LNCaP clone FGC (cell line): ENCODE data around the gene SYVN1.
A peak's percentile ranks its signal among the peaks of the same experiment; 100 is the strongest.
"Not testable (repeated sequence)": the region's sequence is repeated elsewhere in the genome, so short reads cannot be mapped to it uniquely, and the experiment has no call there.

Experiments
- DNase-seq: peaks from one replicate; pipeline ENCODE4 v3.0.0-alpha.2; 2011; ENCODE audit warnings: low read depth
- H3K4me3 ChIP-seq: 2 replicates; pipeline ENCODE4 v1.5.1; 2011; ENCODE audit warnings: mild to moderate bottlenecking, low read depth, low read length, control low read depth
- TF ChIP-seq, protein P1 (sequence below): IDR thresholded peaks from 2 replicates; pipeline ENCODE4 v1.5.1; 2012; ENCODE audit warnings: mild to moderate bottlenecking; ENCODE audit not compliant: control insufficient read depth, insufficient read depth; ENCODE audit errors: extremely low read depth

The SYVN1 gene

DNA sequence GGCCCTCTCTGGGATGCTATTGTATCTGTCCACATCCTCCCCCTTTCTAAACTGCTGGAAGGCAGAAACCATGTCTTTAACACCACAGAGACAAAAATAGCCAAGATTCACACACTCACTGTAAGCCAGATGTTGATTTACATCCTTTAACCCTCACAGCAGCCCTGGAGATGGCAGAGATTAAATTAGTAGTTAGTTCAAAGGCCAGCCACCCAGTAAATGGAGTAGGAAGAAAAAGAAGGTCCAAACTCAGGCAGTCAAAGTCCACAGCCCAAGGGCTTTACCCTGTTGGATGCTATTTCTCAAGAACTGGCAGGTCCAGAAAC, 14.7 kb downstream of the SYVN1 start:
- no peak for DNase-seq
- TF ChIP-seq, protein P1, sequence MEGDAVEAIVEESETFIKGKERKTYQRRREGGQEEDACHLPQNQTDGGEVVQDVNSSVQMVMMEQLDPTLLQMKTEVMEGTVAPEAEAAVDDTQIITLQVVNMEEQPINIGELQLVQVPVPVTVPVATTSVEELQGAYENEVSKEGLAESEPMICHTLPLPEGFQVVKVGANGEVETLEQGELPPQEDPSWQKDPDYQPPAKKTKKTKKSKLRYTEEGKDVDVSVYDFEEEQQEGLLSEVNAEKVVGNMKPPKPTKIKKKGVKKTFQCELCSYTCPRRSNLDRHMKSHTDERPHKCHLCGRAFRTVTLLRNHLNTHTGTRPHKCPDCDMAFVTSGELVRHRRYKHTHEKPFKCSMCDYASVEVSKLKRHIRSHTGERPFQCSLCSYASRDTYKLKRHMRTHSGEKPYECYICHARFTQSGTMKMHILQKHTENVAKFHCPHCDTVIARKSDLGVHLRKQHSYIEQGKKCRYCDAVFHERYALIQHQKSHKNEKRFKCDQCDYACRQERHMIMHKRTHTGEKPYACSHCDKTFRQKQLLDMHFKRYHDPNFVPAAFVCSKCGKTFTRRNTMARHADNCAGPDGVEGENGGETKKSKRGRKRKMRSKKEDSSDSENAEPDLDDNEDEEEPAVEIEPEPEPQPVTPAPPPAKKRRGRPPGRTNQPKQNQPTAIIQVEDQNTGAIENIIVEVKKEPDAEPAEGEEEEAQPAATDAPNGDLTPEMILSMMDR, result no peak
- no peak overlapping the region for H3K4me3 ChIP-seq

DNA sequence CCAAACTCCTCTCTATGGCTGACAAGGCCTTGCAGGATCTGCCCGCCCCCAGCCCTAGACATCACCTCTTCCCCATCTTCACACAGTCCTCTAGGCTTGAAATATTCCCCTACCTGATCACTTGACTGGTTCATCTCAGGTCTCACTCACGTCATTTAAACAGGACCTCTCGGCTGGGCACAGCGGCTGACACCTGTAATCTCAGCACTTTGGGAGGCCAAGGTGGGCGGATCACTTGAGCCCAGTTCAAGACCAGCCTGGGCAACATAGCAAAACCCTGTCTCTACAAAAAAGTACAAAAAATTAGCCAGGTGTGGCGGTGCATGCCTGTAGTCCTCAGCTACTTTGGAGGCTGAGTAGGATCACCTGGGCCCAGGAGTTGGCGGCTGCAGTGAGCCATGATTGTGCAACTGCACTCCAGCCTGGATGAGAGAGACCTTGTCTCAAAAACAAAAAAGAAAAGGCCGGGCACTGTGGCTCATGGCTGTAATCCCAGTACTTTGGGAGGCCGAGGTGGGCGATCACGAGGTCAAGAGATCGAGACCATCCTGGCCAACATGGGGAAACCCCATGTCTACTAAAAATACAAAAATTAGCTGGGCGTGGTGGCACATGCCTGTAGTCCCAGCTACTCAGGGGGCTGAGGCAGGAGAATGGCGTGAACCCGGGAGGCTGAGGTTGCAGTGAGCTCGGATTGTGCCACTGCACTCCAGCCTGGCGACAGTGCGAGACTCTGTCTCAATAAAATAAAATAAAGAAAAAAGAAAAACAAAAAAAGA, 15.2 kb downstream of the SYVN1 start:
- DNase-seq, H3K4me3 ChIP-seq: not testable (repeated sequence)

DNA sequence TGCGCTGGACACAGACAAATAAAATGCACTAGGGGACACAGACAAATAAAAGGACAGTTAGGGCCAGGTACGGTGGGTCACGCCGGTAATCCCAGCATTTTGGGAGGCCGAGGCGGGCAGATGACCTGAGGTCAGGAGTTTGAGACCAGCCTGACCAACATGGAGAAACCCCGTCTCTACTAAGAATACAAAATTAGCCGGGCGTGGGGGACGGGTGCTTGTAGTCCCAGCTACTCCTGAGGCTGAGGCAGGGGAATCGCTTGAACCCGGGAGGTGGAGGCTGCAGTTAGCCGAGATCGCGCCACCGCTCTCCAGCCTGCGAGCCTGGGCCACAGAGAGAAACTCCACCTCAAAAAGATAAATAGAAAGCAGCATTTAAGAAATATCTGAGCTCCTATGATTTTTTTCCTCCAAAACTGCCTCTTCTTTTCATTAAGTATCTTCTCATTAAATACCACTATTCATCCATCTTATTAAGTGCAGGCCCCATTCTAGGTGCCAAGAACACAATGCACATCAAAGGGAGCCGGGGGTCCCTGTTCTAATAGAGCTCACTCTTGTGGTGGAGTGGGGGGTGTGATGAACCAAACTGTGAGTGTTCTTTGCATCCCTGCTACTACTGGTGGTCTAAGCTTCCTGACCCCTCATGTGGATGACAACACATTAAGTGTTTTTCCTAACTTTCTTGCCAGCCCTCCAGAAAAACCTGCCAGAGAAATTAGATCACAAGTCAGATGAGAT, 16.1 kb downstream of the SYVN1 start:
- DNase-seq, result no peak
- TF ChIP-seq, protein P1, result no peak
- H3K4me3 ChIP-seq, result peak overlapping the region; percentile 90; the same call in 1 of the 2 replicates

DNA sequence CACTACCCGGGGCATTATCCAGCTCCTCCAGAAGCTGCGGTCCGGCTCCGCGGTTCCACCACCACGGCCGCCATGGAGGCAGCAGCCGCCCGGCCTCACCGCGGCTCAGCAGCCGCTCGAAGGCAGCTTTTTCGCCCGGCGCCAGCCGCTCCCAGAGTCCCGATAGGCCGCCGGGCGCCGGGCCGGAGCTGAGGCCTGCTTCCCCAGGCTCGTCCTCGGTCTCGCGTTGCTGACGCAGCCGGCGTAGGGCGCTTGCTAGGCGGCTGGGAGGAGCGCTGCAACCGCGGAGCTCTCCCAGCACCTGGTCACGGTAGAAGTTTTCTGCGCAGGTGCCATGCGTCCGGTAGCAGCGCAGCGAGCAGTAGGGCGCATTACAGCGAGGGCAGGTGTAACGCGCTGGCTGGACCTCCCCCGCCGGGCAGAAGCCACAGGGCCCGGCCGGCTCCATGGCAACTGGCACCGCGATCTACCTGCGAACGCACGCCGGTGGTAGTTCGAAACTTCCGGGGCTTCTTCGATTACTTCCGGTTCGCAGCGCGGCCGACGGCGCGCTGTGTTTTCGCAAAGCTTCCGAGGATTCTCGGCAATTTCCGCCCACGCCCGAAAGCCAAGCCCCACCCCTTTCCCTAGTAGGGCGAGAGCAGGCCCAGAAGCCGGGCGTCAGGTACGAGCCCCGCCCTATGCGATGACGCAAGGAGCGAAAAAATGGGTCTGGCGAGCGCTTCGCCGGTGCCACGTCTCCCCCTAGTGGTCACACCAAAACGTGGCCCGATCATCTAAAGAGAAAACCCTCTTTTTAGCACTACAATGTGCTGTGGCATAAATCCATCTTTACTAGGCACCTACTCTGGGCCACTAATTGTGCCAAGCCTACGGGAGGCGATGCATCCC, 16.9 kb downstream of the SYVN1 start, which contains the start of gene ZNHIT2:
Gene ZNHIT2, minus strand, starts transcription at position 496 of the 891 bp plus-strand sequence. Its CDS starts 48 bp downstream, at position 448.
- TF ChIP-seq, protein P1, result peak; percentile 94
- peak; percentile 95 for DNase-seq
- H3K4me3 ChIP-seq, result peak within 1 kb of the TSS; percentile 90

DNA sequence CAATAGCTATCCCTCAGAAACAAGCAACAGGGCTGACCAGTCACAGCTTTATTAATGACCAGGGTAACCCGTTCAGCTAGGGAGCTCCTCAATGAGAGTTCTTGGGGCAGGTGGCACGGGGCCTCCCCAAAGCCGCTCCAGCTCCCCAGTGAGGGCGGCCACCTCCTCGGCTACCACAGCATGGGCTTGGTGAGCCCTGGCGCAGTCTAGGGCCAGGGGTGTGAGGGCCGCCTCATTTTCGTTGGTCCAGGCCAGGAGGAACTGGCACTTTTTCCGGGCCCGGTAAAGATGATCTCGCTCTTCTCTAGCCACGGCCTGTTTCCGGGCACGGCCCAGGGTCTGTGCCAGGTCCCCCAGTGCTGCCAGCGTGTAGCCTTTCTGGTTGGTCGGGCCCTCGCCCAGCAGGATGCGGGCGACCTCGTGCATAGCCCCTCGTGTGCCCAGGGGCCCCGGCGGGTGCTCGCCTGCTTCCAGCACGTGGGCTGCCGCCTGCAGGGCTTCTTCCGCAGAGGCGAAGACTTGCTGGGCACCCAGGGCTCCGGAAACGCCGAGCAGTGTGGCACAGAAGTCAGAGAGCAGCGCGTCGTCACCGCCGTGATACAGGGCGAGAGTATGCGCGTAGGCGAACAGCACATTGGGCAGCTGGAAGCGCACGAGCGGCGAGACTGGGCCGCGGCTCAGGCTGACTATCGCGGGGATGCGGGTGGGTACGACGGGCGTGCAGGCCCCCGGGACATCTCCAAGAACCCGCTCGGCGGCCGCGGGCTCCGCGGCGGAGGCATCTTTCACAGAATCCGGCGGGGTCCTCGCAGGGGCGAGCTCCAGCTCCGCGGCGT, 17.7 kb downstream of the SYVN1 start:
- TF ChIP-seq, protein P1, result no peak
- peak overlapping the region; percentile 90 for H3K4me3 ChIP-seq
- DNase-seq, result no peak

DNA sequence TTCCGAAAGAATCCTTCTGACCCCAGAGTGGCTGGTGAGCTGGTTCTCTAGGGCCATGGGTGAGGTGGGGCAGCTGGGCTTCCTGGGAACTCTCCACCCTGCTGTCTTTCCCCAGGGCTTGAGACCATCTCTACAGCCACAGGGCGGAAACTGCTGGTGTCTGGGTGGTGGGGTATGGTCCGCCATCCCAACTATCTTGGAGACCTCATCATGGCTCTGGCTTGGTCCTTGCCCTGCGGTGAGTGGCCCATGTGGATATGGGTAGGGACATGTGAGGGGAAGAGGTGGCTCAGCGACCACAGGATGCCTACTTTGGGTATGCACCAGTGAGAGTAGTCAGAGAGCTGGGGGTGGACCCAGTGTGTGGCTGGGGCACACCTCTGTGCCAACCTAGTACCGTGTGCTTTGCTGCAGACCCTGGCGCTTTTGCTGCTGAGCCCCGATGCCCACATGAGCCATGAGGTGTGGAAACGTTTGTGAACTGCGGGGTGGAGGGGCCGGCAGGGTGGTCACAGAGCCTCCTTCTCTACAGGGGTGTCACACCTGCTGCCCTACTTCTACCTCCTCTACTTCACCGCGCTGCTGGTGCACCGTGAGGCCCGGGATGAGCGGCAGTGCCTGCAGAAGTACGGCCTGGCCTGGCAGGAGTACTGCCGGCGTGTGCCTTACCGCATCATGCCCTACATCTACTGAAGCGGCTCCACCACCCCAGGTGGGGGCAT, 18.8 kb downstream of the SYVN1 start:
- peak overlapping the region; percentile 90 for H3K4me3 ChIP-seq
- TF ChIP-seq, protein P1, result no peak
- no peak for DNase-seq
